ENCODE results near the gene MRPL46.
A peak's percentile ranks its signal among the peaks of the same experiment; 100 is the strongest.

MRPL46 gene

GRCh38 chr15:88467073-88467934 lies at the start of gene MRPL46, which contains the start of gene MRPS11:
Gene MRPL46, minus strand, starts transcription at chr15:88467388. Its CDS starts 11 bp downstream, at chr15:88467377.
Gene MRPS11, plus strand, starts transcription at chr15:88467708. Its CDS starts 10 bp downstream, at chr15:88467718.
- peak in 57 of 58 donors; percentile 57 to 93 (median 85) for DNase-seq

- no peak for DNase-seq
These were observed 46.0 kb upstream of the MRPL46 start for GRCh38 chr15:88513195-88513594.

GRCh38 chr15:88512601-88513000 lies 45.4 kb upstream of the MRPL46 start:
- no peak for DNase-seq

- DNase-seq, result no peak
These were observed 44.9 kb upstream of the MRPL46 start for GRCh38 chr15:88512078-88512477.

- DNase-seq, result no peak
These were observed 44.0 kb upstream of the MRPL46 start for GRCh38 chr15:88511161-88511560.

- no peak for DNase-seq
These were observed 42.8 kb upstream of the MRPL46 start for GRCh38 chr15:88509964-88510363.

GRCh38 chr15:88509321-88509720 lies 42.1 kb upstream of the MRPL46 start:
- no peak for DNase-seq

- no peak for DNase-seq
These were observed 39.4 kb upstream of the MRPL46 start for GRCh38 chr15:88506628-88507027.

- DNase-seq, result no peak
These were observed 38.5 kb upstream of the MRPL46 start for GRCh38 chr15:88505721-88506120.

- no peak for DNase-seq
These were observed 37.3 kb upstream of the MRPL46 start for GRCh38 chr15:88504445-88504844.

- DNase-seq, result no peak
These were observed 31.8 kb upstream of the MRPL46 start for GRCh38 chr15:88498996-88499395.

GRCh38 chr15:88497109-88497765 lies 30.0 kb upstream of the MRPL46 start:
- DNase-seq, result peak in 21 of 58 donors; percentile 18 to 72 (median 40)

GRCh38 chr15:88493844-88494243 lies 26.7 kb upstream of the MRPL46 start:
- DNase-seq, result no peak

- DNase-seq, result no peak
These were observed 24.0 kb upstream of the MRPL46 start for GRCh38 chr15:88491158-88491557.

GRCh38 chr15:88490036-88490435 lies 22.8 kb upstream of the MRPL46 start:
- no peak for DNase-seq

GRCh38 chr15:88489321-88489720 lies 22.1 kb upstream of the MRPL46 start:
- no peak for DNase-seq

- no peak for DNase-seq
These were observed 20.8 kb upstream of the MRPL46 start for GRCh38 chr15:88487796-88488523.

- no peak for DNase-seq
These were observed 20.1 kb upstream of the MRPL46 start for GRCh38 chr15:88487178-88487795.

GRCh38 chr15:88484682-88485331 lies 17.6 kb upstream of the MRPL46 start:
- peak in 9 of 58 donors; percentile 17 to 55 (median 27) for DNase-seq

- no peak for DNase-seq
These were observed 15.1 kb upstream of the MRPL46 start for GRCh38 chr15:88482263-88482662.

GRCh38 chr15:88480981-88481380 lies 13.8 kb upstream of the MRPL46 start:
- DNase-seq, result peak in 23 of 58 donors; percentile 11 to 74 (median 41)

Measured in anterior cingulate cortex (tissue), 58 donors.